ENCODE measurements around the gene CCNB2. TPM values are rescaled to one million over a fixed set of nuclear protein-coding genes. Genes with fewer than 3 reads are reported as not detected.
"Not testable (repeated sequence)": the region's sequence is repeated elsewhere in the genome, so short reads cannot be mapped to it uniquely, and the experiment has no call there.

CCNB2 gene
- total RNA-seq, 6 donors from 2014 or later, result 1.7 to 4.9 (median 2.8) TPM; not detected in 1

- H3K27ac ChIP-seq, result peak overlapping the region in 2 of 4 donors; percentile 44 to 65
- ATAC-seq (ENCODE audit: low FRiP score in 2 of 2), result peak in 1 of 2 donors; percentile 78
Measured at GRCh38 chr15:59140422-59141226, 35.7 kb downstream of the CCNB2 start.

GRCh38 chr15:59143281-59143680 lies 38.3 kb downstream of the CCNB2 start:
- Histone ChIP-seq H3K36me3 (peaks cover 3 to 24% (median 6%) of the 10 kb centered on the region in 4 donors), H3K4me1 (peaks cover 0 to 12% (median 4%) of the 10 kb centered on the region in 4 donors), H3K9me3 (no peaks in the 10 kb centered on the region), H3K4me3 (no peak overlapping the region), H3K27ac (no peak overlapping the region), H3K27me3 (no peaks in the 10 kb centered on the region)
- 97 to 98% methylated on average over 3 to 5 of the region's 5 CpGs for WGBS, 2 donors
- no peak for ATAC-seq (ENCODE audit: low FRiP score in 2 of 2)
- TF ChIP-seq POLR2AphosphoS5 (IDR thresholded peaks at IDR 0.05) (no peak), EP300 (IDR thresholded peaks at IDR 0.05) (no peak), POLR2A (IDR thresholded peaks at IDR 0.05) (no peak)
- no peak for DNase-seq

More at GRCh38 chr15:59140422-59141226, 35.7 kb downstream of the CCNB2 start:
- Histone ChIP-seq H3K9me3 (no peaks in the 10 kb centered on the region), H3K4me3 (no peak overlapping the region), H3K4me1 (peaks cover 0 to 12% (median 4%) of the 10 kb centered on the region in 4 donors), H3K36me3 (peaks cover 3 to 42% (median 22%) of the 10 kb centered on the region in 4 donors), H3K27me3 (no peaks in the 10 kb centered on the region)
- DNase-seq, result peak in 1 of 2 donors; percentile 81
- 59 to 75% methylated on average over 9 of the region's 9 CpGs for WGBS, 2 donors
- TF ChIP-seq CTCF (IDR thresholded peaks at IDR 0.05), result no peak
- no peak for TF ChIP-seq POLR2AphosphoS5 (IDR thresholded peaks at IDR 0.05)
- peak in 1 of 4 donors; percentile 12 for TF ChIP-seq POLR2A (IDR thresholded peaks at IDR 0.05)
- TF ChIP-seq EP300 (IDR thresholded peaks at IDR 0.05), result no peak

- H3K27me3 ChIP-seq; H3K27ac ChIP-seq; H3K9me3 ChIP-seq; H3K4me3 ChIP-seq; ATAC-seq (ENCODE audit: low FRiP score in 2 of 2); DNase-seq: not testable (repeated sequence)
- peaks cover 0 to 12% (median 4%) of the 10 kb centered on the region in 4 donors for H3K4me1 ChIP-seq
- 85 to 94% methylated on average over 10 of the region's 10 CpGs for WGBS, 2 donors
- peaks cover 3 to 29% (median 6%) of the 10 kb centered on the region in 4 donors for H3K36me3 ChIP-seq
- peak in 1 of 6 experiments; percentile 6 for TF ChIP-seq CTCF (IDR thresholded peaks at IDR 0.05)
Measured at GRCh38 chr15:59144594-59144993, 39.6 kb downstream of the CCNB2 start.

- H3K4me3 ChIP-seq, result no peak overlapping the region
- ATAC-seq (ENCODE audit: low FRiP score in 2 of 2) (no peak), DNase-seq (no peak)
- no peak overlapping the region for H3K27ac ChIP-seq
- 94 to 98% methylated on average over 5 of the region's 5 CpGs for WGBS, 2 donors
- TF ChIP-seq POLR2AphosphoS5 (IDR thresholded peaks at IDR 0.05) (no peak), EP300 (IDR thresholded peaks at IDR 0.05) (no peak), POLR2A (IDR thresholded peaks at IDR 0.05) (no peak), CTCF (IDR thresholded peaks at IDR 0.05) (no peak)
- H3K9me3 ChIP-seq, result no peaks in the 10 kb centered on the region
- no peaks in the 10 kb centered on the region for H3K27me3 ChIP-seq
- H3K36me3 ChIP-seq, result peaks cover 0 to 45% (median 12%) of the 10 kb centered on the region in 4 donors
- no peaks in the 10 kb centered on the region for H3K4me1 ChIP-seq
Measured at GRCh38 chr15:59147666-59148065, 42.7 kb downstream of the CCNB2 start.

- no peak for DNase-seq
- ATAC-seq (ENCODE audit: low FRiP score in 2 of 2), result no peak
- Histone ChIP-seq H3K4me1 (no peaks in the 10 kb centered on the region), H3K4me3 (no peak overlapping the region), H3K36me3 (peaks cover 0 to 52% (median 15%) of the 10 kb centered on the region in 4 donors), H3K9me3 (no peaks in the 10 kb centered on the region), H3K27me3 (no peaks in the 10 kb centered on the region), H3K27ac (no peak overlapping the region)
- 77 to 82% methylated on average over 2 of the region's 2 CpGs for WGBS, 2 donors
- TF ChIP-seq EP300 (IDR thresholded peaks at IDR 0.05), result no peak
- no peak for TF ChIP-seq CTCF (IDR thresholded peaks at IDR 0.05)
- TF ChIP-seq POLR2A (IDR thresholded peaks at IDR 0.05), result no peak
- no peak for TF ChIP-seq POLR2AphosphoS5 (IDR thresholded peaks at IDR 0.05)
Measured at GRCh38 chr15:59148153-59148833, 43.3 kb downstream of the CCNB2 start.
